ENCODE data around the gene ASCC2. TPM values are rescaled to one million over a fixed set of nuclear protein-coding genes. Genes with fewer than 3 reads are reported as not detected.

Gene ASCC2
- total and polyA plus RNA-seq, 2 experiments from 2014 or later: 33.3 to 51.4 TPM

- no peak for DNase-seq
- H3K4me2 ChIP-seq (ENCODE audit: unreplicated experiment): no peak overlapping the region
- H3K9me3 ChIP-seq (ENCODE audit: low read depth): no peaks in the 10 kb centered on the region
- H3K4me1 ChIP-seq (ENCODE audit: insufficient read depth): no peaks in the 10 kb centered on the region
- no peaks in the 10 kb centered on the region for H3K9me2 ChIP-seq (ENCODE audit: insufficient read depth)
- H3F3A ChIP-seq (ENCODE audit: insufficient read depth): no peaks in the 10 kb centered on the region
- no peaks in the 10 kb centered on the region for H3K27me3 ChIP-seq (replicated peaks; ENCODE audit: insufficient read depth)
- WGBS, 2 experiments (ENCODE audit: low coverage in 1 of 2, low lambda C conversion rate in 2 of 2, missing lambda C conversion rate in 2 of 2): 94 to 95% methylated on average over 16 of the region's 16 CpGs
- in situ Hi-C loops (cut with MboI): no loop called here
- H3K27ac ChIP-seq: no peak overlapping the region
- no peak overlapping the region for H2AFZ ChIP-seq
- no peaks in the 10 kb centered on the region; the same call in 1 of the 2 replicates for H4K20me1 ChIP-seq (ENCODE audit: insufficient read depth)
- no peak overlapping the region for H3K4me3 ChIP-seq
- no peak overlapping the region for H3K9ac ChIP-seq
- TF ChIP-seq EZH2 (IDR thresholded peaks at IDR 0.05; ENCODE audit: insufficient read depth, poor library complexity, severe bottlenecking): no peak
- H3K36me3 ChIP-seq (ENCODE audit: low read depth): no peaks in the 10 kb centered on the region
- no peaks in the 10 kb centered on the region for H3K79me2 ChIP-seq (ENCODE audit: insufficient read depth)
Observed at GRCh38 chr22:29753808-29754657, 84.0 kb downstream of the ASCC2 start.

- H3K4me3 ChIP-seq: no peak overlapping the region
- no peaks in the 10 kb centered on the region for H3K4me1 ChIP-seq (ENCODE audit: insufficient read depth)
- H3K9me3 ChIP-seq (ENCODE audit: low read depth): no peaks in the 10 kb centered on the region
- no peak overlapping the region for H2AFZ ChIP-seq
- no peak for DNase-seq
- WGBS, 2 experiments (ENCODE audit: low coverage in 1 of 2, low lambda C conversion rate in 2 of 2, missing lambda C conversion rate in 2 of 2): 94 to 95% methylated on average over 2 of the region's 2 CpGs
- no peaks in the 10 kb centered on the region for H3K9me2 ChIP-seq (ENCODE audit: insufficient read depth)
- H3K9ac ChIP-seq: no peak overlapping the region
- TF ChIP-seq EZH2phosphoT487 (IDR thresholded peaks at IDR 0.05; ENCODE audit: insufficient read depth, low read depth) (no peak), EZH2 (IDR thresholded peaks at IDR 0.05; ENCODE audit: insufficient read depth, poor library complexity, severe bottlenecking) (no peak)
- H4K20me1 ChIP-seq (ENCODE audit: insufficient read depth): no peaks in the 10 kb centered on the region; the same call in 1 of the 2 replicates
- H3K27ac ChIP-seq: no peak overlapping the region
- in situ Hi-C loops (cut with MboI): no loop called here
- no peaks in the 10 kb centered on the region for H3F3A ChIP-seq (ENCODE audit: insufficient read depth)
- no peaks in the 10 kb centered on the region for H3K27me3 ChIP-seq (replicated peaks; ENCODE audit: insufficient read depth)
- no peaks in the 10 kb centered on the region for H3K79me2 ChIP-seq (ENCODE audit: insufficient read depth)
- no peak overlapping the region for H3K4me2 ChIP-seq (ENCODE audit: unreplicated experiment)
- no peaks in the 10 kb centered on the region for H3K36me3 ChIP-seq (ENCODE audit: low read depth)
Observed at GRCh38 chr22:29751669-29752068, 86.4 kb downstream of the ASCC2 start.

- Histone ChIP-seq H3K4me3 (no peak overlapping the region), H3K9me2 (ENCODE audit: insufficient read depth) (no peaks in the 10 kb centered on the region), H3K9ac (no peak overlapping the region), H3K79me2 (ENCODE audit: insufficient read depth) (no peaks in the 10 kb centered on the region), H3K4me1 (ENCODE audit: insufficient read depth) (no peaks in the 10 kb centered on the region), H3K36me3 (ENCODE audit: low read depth) (no peaks in the 10 kb centered on the region), H3K9me3 (ENCODE audit: low read depth) (no peaks in the 10 kb centered on the region), H3K27me3 (replicated peaks; ENCODE audit: insufficient read depth) (no peaks in the 10 kb centered on the region), H4K20me1 (ENCODE audit: insufficient read depth) (no peaks in the 10 kb centered on the region; the same call in 1 of the 2 replicates), H3F3A (ENCODE audit: insufficient read depth) (no peaks in the 10 kb centered on the region), H3K4me2 (ENCODE audit: unreplicated experiment) (no peak overlapping the region), H2AFZ (no peak overlapping the region), H3K27ac (no peak overlapping the region)
- no peak for DNase-seq
- TF ChIP-seq EZH2 (IDR thresholded peaks at IDR 0.05; ENCODE audit: insufficient read depth, poor library complexity, severe bottlenecking) (no peak), EZH2phosphoT487 (IDR thresholded peaks at IDR 0.05; ENCODE audit: insufficient read depth, low read depth) (no peak)
- 90 to 93% methylated on average over 11 of the region's 11 CpGs for WGBS, 2 experiments (ENCODE audit: low coverage in 1 of 2, low lambda C conversion rate in 2 of 2, missing lambda C conversion rate in 2 of 2)
- in situ Hi-C loops (cut with MboI): no loop called here
Observed at GRCh38 chr22:29750559-29751538, 87.2 kb downstream of the ASCC2 start.

GRCh38 chr22:29750029-29750428 is 88.0 kb downstream of the ASCC2 start:
- H3K27ac ChIP-seq: no peak overlapping the region
- H3K9me2 ChIP-seq (ENCODE audit: insufficient read depth): no peaks in the 10 kb centered on the region
- H3K9me3 ChIP-seq (ENCODE audit: low read depth): no peaks in the 10 kb centered on the region
- no peak overlapping the region for H3K4me2 ChIP-seq (ENCODE audit: unreplicated experiment)
- in situ Hi-C loops (cut with MboI): no loop called here
- H3K9ac ChIP-seq: no peak overlapping the region
- no peaks in the 10 kb centered on the region for H3K36me3 ChIP-seq (ENCODE audit: low read depth)
- H3K4me1 ChIP-seq (ENCODE audit: insufficient read depth): no peaks in the 10 kb centered on the region; the same call in 1 of the 2 replicates
- H3K4me3 ChIP-seq: no peak overlapping the region
- TF ChIP-seq EZH2 (IDR thresholded peaks at IDR 0.05; ENCODE audit: insufficient read depth, poor library complexity, severe bottlenecking): no peak
- TF ChIP-seq EZH2phosphoT487 (IDR thresholded peaks at IDR 0.05; ENCODE audit: insufficient read depth, low read depth): no peak
- H3K79me2 ChIP-seq (ENCODE audit: insufficient read depth): no peaks in the 10 kb centered on the region
- 94 to 96% methylated on average over 3 of the region's 3 CpGs for WGBS, 2 experiments (ENCODE audit: low coverage in 1 of 2, low lambda C conversion rate in 2 of 2, missing lambda C conversion rate in 2 of 2)
- no peak for DNase-seq
- H2AFZ ChIP-seq: no peak overlapping the region
- no peaks in the 10 kb centered on the region; the same call in 1 of the 2 replicates for H4K20me1 ChIP-seq (ENCODE audit: insufficient read depth)
- H3K27me3 ChIP-seq (replicated peaks; ENCODE audit: insufficient read depth): no peaks in the 10 kb centered on the region
- no peaks in the 10 kb centered on the region for H3F3A ChIP-seq (ENCODE audit: insufficient read depth)

Data from GM23248 (cell line).